Vagina (tissue), 2 donors: ENCODE results near the gene RNASE13.

Experiments used
- POLR2A ChIP-seq, 2 donors: fragments of 450-650 bp; IDR thresholded peaks; one replicate each; pipeline ENCODE4 v1.6.1; 2017; ENCODE audit warnings: antibody characterized with exemption in 2 of 2, mild to moderate bottlenecking in 2 of 2, moderate library complexity in 2 of 2
- TF ChIP-seq, protein P1 (sequence below), 3 experiments: fragments of 450-650 bp in 2 of 3; fragments of 200-600 bp in 1 of 3; sonication (generic) in 1 of 3; IDR thresholded peaks; one replicate each; pipeline ENCODE4 v1.5.1; 2017 to 2019; ENCODE audit warnings: antibody characterized with exemption in 3 of 3, mild to moderate bottlenecking in 2 of 3, moderate library complexity in 2 of 3

DNA sequence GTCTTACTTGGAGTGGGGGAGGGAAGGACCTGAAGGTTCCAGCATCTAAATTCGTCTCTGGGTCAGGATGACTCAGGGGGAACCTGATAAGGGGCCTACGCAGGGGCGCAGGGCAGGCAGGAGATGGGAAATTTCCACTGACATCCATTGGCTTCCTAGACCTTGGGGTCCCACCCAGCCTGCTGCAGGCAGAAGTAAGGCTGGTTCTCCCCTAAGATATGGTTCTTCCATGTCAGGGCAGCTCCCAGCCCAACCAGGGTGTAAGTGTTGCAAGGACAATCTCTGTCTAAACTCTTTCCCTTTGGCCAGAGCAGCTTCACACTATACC lies 7.7 kb downstream of the RNASE13 start:
- no peak for TF ChIP-seq POLR2A (IDR thresholded peaks at IDR 0.05)
- TF ChIP-seq, protein P1, sequence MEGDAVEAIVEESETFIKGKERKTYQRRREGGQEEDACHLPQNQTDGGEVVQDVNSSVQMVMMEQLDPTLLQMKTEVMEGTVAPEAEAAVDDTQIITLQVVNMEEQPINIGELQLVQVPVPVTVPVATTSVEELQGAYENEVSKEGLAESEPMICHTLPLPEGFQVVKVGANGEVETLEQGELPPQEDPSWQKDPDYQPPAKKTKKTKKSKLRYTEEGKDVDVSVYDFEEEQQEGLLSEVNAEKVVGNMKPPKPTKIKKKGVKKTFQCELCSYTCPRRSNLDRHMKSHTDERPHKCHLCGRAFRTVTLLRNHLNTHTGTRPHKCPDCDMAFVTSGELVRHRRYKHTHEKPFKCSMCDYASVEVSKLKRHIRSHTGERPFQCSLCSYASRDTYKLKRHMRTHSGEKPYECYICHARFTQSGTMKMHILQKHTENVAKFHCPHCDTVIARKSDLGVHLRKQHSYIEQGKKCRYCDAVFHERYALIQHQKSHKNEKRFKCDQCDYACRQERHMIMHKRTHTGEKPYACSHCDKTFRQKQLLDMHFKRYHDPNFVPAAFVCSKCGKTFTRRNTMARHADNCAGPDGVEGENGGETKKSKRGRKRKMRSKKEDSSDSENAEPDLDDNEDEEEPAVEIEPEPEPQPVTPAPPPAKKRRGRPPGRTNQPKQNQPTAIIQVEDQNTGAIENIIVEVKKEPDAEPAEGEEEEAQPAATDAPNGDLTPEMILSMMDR (IDR thresholded peaks at IDR 0.05): no peak
